Measurements from ENCODE around the gene ANXA2.

Gene ANXA2

GRCh38 chr15:60386615-60387014 is 11.2 kb downstream of the ANXA2 start:
- no peak for DNase-seq

DNA sequence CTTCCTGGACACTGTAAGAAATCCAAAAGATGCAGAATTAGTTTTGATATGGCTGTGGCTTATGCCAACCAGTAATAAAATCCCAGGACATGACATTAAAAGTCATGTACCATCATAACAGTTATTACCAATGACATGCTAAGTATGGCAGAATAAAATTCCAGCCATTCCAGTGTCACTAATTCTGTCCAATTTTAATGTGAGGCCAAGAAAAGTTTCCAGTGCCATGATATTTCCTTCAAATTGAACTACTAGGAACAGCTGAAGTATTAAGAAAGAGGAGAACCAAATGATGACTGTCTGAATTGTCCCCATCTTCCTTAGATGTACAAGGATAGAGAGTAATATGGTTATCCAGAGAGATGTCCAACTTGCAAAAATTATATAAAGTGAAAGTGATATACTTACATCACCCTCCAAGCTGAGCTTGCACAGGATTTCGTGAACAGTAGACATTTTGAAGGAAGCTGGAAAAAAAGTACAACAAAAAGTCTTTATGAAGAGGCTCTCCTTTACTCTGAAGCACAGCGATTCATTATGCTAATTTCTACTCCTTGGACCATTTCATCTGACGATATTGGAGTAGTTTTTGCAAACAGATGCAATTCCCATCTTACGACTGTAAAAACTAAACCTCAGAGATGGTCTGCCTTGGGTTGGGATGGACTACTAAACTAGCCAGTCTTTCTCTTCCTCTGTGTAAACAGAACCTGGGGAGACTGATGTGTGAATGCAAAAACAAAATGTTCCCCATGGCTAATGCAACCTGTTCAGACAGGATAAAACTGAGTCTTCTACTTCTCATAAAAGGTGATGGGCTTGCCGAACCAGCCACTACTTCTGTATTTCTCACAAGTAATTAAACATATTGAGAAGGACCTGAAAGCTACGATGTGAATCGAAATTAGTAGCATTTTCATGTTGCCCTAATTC is 11.9 kb downstream of the ANXA2 start:
- DNase-seq = no peak

GRCh38 chr15:60384526-60385126 is 13.2 kb downstream of the ANXA2 start:
- DNase-seq = no peak

GRCh38 chr15:60384053-60384452 is 13.7 kb downstream of the ANXA2 start:
- no peak for DNase-seq

GRCh38 chr15:60382773-60383674 is 14.8 kb downstream of the ANXA2 start:
- DNase-seq = no peak

DNA sequence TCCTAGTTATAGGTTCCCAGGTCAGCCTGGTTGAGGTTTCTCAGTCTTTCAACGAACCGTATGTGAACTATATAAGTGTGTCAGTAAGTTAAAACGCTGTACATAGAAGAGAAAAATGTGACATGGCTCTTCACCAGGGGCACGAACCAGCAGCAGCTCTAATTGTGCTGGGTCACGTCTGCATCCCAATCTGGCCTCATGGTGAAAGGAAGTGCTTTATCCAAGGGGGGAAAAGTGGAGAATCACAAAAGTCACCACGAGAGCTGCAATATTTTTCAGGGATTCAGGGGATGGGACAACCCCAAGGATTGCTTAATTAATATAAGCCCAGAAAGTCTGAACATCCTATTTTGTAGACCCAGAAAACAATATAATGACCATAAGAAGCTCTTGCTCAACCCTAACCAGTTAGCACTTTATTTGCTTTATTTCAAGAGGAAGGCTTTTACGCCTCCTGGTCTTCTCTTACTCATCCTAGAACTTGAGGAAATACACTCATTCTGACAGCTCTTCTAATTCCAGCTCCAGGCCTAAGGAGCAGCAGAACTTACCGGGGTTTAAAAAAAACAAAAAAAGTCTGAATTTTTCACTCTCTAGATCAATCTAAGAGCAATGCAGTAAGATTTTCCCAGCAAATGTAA is 16.5 kb downstream of the ANXA2 start:
- DNase-seq = peak; percentile 16

DNA sequence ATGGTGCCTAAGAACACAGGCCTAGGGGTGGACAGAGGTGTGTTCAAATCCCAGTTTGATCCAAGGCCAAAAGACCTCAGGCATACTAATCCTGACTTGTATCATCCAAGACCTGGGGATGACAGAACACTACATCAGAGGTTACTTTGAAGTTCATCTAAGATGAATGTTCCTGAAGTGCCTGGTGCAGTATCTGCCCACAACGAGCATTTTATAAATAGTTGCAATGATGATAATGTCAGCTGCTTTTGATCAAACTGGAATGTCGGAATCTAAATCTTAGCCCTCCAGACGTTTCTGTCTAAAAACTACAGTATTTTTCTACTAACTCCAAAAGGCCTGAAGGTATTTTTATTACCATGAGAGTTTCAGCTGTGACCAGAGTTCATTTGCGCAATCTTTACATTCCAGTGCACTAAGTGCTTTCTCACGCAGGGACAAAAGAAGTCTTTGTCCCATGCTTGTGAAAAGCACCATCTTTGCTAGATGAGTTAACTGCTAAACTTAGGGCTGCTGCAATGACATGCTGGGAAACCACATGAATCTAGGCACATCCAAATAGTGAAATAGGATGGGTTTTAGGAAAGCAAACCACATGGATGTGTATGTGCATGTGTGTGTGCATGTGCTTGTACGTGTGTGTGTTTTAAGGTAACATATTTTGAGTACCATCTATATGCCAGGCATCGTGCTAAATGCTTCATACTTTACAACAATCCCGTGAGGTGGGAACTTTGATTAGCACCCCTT is 18.1 kb downstream of the ANXA2 start:
- peak; percentile 95 for DNase-seq

- no peak for DNase-seq
These were observed 18.6 kb downstream of the ANXA2 start for GRCh38 chr15:60379185-60379524.

DNA sequence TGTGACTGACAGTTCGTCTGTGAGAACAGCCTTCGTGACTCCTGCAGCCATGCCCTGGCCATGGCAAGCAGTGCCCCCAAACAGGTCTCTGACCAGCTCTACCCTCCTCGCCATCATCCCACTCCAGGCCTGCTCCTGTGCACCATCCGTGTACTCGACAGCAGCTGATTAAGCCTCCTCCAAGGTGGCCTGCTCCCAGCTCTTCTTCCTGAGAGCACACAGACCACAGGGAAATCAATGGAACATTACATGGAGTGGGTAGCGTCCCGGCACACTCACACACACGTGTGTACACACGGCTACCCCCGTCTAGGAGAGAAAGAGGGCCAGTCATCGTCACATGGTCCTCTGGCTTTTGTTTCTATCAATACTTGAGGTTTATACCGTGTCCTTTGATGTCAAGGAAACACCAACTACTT is 21.1 kb downstream of the ANXA2 start:
- no peak for DNase-seq

GRCh38 chr15:60375306-60375705 is 22.5 kb downstream of the ANXA2 start:
- no peak for DNase-seq

GRCh38 chr15:60374628-60375081 is 23.1 kb downstream of the ANXA2 start:
- peak; percentile 94 for DNase-seq

DNA sequence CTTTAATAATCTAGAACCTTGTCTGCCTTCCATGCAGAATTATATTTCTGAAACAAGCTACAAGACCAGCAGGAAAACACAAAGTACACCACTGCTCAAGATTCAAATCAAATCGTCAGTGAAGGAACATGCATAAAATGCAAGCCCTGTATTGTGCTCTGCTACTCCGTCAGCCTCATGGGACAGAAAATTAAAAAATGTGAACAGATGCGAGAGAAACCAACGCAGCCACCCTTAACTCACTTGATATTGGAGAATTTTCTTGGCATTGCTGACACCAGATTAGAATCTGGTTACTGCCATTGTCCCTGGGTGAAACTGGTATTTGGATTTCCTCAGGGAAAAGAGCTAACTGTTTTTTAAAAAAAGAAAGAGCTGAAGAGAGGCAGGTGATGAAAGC is 23.6 kb downstream of the ANXA2 start:
- DNase-seq = no peak

DNA sequence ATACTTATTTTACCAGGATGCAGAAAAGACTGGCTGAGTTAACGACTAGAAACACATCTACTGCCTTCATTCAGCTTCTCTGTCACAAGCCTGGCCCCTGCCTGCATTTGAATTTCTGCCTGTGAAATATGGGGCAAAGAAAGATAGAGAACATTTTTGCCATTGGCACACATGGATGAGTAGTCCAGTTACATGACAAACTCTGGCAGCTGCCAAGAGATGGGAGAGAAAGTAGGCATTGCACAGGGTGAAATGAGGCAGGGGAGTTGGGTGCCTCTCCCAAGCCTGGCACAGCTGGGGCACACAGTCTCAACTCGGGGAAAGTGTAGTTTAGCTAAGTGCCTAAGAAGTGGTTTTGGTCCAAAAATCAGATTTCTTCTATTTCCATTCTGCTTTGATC is 24.0 kb downstream of the ANXA2 start:
- DNase-seq = no peak

GRCh38 chr15:60373327-60373726 is 24.5 kb downstream of the ANXA2 start:
- no peak for DNase-seq

DNA sequence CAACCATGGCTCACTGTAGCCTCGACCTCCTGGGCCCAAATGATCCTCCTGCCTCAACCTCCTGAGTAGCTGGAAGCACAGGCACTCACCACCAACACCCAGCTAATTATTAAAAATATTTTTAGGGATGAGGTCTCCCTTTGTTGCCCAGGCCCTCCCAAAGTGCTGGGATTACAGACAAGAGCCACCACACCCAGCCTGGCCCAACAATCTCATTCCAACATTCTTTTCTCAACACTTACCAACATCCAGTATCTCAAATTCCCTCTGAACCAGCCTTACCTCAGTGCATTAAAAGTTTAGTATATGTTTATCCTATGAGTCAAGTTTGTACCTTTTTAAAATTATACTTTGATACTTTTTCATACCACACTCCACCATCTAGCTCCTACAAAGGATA is 25.0 kb downstream of the ANXA2 start:
- DNase-seq = peak; percentile 52

DNA sequence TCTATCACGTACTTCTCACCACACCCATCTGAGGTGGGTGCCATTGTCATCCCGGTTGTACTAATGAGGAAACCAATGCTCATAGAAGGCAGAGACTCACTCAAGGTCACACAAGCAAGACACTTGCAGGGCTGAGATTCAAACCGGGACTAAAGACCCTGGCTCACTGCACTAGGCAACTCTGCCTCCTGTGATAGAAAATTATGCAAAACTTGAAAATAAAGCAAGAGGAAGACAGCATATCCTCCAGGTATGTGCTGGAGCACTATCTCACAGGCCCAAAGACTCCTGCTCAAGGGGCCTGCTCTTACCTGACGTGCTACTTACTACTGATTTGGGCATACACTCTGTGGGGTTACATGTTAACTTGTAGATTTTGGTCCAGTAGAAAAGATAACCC is 25.6 kb downstream of the ANXA2 start:
- no peak for DNase-seq

DNA sequence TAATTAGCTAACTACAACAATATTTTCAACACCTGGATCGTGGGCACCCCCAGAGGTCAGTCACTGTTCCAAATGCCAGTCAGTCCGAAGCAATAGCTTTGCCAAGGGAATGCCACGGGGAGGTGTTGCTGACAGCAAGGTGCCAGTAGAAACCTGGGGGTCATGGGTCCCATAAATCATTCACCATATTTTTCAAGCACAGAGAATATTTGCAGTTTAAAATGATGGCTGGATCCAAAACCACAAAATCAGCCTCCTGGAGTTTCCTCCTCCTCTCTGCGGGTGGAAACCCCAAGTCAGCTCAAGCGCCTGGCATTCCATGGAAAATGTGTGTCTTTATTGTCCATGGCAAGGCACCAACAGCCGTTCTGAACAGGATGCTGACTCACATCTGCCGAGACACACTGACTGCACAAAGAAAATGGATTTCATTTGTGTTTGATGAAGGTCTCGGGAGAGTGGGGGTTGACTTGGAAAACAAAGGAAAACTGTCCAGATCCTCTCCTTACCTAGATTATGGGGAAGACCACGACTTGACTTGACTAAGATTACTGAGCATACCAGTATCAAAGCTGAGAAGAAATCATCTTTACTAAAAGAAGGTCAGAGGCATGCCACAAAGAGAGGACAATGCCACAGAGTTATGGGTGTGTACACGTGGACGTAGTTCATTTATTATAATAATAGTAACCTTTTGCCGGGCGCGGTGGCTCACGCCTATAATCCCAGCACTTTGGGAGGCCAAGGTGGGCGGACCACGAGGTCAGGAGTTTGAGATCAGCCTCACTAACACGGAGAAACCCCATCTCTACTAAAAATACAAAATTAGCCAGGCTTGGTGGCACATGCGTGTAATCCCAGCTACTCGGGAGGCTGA is 26.4 kb downstream of the ANXA2 start:
- peak; percentile 100 for DNase-seq

DNA sequence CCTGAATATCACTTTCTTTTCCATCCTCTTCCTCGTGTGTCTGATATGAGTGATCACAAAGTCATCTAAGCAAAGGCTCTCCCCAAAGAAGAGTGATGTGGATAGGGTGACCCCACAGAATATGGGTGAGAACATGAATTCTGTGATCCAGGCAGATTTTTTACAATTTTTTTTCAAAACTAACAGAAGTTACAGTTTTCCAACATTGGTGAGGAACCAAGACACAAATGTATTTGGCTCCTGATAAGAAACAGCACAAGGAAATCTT is 27.0 kb downstream of the ANXA2 start:
- no peak for DNase-seq

GRCh38 chr15:60370105-60370868 is 27.5 kb downstream of the ANXA2 start:
- DNase-seq = peak; percentile 93

GRCh38 chr15:60369696-60370095 is 28.1 kb downstream of the ANXA2 start:
- no peak for DNase-seq

DNA sequence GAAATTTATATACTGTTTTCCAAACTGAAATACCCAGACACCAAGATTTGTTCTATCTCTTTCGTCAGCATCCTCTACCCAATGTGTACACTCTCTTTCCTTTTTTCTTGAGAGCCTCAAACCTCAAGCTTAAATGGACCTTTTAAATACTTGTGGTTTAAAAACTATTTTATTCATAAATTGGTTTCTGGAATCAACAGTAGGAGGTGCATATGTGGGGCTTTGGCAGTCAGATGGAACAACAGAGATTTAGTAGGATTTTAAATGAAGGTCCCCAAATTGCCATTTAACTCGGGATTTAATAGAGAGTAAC is 33.2 kb downstream of the ANXA2 start:
- DNase-seq = no peak

Data from NCI-H226 (cell line).